Left lobe of liver (tissue), 2 donors: ENCODE measurements around the gene PSMD5. TPM values are rescaled to one million over a fixed set of nuclear protein-coding genes. Genes with fewer than 3 reads are reported as not detected.

ENCODE experiments used
- ATAC-seq: fragments of 200-7000 bp; cut with Tn5 transposase; one replicate; pipeline ENCODE4 v1.9.1; 2020; ENCODE audit warnings: mild to moderate bottlenecking, moderate library complexity
- DNase-seq: peaks from one replicate; pipeline ENCODE4 v3.0.0-alpha.2; 2020; ENCODE audit warnings: low spot score
- total RNA-seq: library from RNA; stranded (reverse); gene quantifications from one replicate; pipeline ENCODE4 v1.2.1, GENCODE V29; 2021
- donor health status: DM: no; HTN: no; CAD: no; lungs with moderate emphysema.
- donor health status: DM: no; HTN: yes; CAD: no.

Gene PSMD5
- total RNA-seq, 1 donor from 2014 or later, result 44.4 TPM

DNA sequence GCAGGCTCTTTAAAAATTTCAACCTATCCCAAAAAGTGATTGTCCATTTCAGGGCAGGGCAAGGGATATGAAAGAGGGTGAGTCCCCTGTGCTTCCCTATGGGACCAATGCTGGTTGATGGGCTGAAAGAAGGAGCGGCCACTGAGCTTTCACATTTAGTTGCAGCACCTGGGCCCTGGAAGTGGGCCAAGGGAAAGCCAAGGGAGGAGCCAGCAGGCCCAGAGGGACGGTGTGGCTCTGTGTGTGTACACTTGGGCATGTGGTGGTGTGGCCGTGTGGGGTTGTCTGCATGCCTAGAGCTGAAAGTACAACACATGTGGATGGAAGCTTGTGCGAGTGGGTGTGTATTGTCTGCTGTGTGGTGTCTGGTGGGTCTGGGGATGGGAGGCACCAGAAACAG is 14.0 kb upstream of the PSMD5 start:
- ATAC-seq, result peak; percentile 85
- peak; percentile 65 for DNase-seq

DNA sequence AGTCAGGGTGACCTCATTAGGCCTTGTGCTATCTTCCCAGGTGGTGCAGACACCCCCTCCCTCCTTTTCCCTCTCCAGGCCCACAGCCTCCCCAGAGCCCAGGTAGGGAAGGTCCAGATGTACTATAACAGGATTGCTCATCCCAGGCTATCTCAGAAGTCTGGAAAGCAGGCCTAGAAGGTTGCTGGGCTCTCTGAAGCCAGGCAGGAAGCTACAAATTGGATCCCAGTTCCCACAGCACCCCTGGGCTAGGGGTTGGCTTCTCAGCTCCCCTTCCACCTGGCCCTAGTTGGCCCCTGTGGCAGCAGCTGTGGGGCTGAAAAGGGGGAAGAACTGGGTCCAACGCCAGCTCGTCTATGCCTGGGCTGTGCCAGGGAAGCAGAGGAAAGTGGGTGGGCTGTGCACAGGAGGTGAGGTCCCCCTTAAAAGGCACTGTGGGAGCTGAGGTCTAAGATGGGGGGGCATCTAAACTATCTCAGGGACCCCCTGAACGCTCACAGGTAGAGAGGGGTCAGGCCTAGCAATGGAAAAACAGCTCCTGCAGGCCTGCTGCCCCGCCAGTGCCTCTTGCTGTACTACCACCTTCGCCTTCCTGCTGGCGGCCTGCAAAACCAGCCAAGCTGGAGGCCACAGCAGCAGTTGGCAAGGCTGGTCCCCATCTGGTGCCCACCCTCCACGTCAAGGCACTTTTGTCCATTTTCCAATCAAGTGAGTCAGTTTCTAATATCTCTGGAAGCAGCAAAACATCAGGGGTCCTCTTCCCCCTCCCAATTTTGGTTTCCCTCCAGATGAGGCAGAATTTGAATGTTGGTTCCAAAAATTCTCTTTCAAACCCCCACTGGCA is 13.3 kb upstream of the PSMD5 start:
- no peak for DNase-seq
- ATAC-seq, result no peak

DNA sequence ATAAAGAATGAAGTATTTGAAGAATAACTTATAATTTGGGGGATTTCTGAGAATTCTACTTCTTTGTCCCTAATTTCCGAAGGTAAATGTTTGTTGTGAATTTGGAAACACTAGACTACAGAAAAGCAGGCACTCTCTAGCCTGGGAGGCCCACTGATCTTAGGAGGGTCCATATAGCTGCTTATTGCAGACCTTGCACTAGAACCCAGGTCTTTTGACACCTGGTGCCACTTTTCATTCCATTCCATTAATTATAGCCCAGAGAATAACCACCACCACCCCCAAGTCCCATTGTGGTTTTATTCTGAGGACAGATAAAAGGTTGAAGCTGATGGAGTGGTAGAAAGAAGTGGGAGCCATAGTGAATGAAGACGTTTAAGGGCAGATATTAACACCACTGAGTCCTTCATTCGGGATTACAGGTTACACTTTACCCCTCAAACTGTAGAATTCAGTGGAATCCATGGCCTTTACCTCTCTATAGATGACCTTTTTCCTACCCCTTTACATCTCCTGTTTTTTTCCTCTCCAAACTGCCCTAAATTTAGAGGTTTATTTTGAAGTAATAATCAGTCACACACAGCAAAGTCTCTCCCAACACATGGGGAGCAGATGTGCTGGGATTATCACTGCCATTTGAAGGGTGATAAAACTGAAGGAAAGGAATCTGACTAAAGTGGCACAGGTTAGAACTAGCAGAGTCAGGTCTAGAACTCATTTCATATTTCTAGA is 12.0 kb upstream of the PSMD5 start:
- DNase-seq (no peak), ATAC-seq (no peak)

DNA sequence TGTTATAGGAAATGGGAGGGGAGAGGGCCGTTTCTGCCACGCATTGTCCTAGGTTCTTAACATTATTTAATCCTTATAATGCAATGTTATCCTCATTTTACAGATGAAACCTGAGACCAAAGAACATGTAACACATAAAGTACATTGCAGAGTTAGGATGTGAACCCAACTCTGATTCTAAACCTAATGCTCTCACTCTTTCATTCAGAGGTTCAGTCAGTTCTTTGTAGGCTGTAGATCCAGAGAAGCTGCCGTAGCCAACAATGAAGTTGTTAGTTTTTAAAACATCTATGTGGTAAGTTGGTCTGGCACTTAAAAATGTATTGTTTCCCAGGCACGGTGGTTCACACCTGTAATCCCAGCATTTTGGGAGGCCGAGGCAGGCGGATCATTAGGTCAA is 10.5 kb upstream of the PSMD5 start:
- no peak for DNase-seq
- no peak for ATAC-seq

DNA sequence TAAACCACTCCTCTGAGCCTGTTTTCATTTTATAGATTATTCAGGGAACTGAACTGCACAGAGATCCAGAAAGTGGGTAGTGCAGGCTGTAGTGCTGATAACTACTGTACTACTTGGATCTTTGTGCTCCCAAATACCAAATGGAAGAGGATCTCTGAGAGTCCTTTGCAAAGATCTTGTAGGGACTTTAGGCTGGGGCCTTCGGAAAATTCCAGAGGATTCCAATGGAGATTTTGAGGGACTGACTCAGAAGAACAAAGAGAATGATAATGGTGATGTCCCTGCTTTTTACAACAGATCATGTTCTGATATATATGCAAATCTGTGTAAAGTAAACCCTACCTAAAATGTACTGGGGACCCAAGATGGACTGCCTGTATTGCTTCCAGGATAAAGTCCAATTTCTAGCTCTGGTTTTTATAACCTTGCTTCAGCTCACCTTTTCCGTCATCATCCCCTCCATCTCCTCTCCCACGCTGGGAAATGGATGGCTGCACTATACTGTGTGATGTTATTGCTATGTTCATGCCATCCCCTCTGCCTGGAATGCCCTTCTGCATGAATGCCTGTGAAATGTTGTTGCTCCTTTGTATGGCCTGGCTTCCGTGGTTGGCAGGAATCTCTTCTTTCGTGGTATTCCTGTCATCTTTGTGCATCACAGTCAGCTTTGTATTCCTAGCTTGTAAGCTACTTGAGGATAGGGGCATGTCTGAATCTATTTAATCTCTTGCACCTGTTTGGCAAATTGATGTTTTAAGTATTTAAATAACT is 9.7 kb upstream of the PSMD5 start:
- DNase-seq (no peak), ATAC-seq (no peak)

DNA sequence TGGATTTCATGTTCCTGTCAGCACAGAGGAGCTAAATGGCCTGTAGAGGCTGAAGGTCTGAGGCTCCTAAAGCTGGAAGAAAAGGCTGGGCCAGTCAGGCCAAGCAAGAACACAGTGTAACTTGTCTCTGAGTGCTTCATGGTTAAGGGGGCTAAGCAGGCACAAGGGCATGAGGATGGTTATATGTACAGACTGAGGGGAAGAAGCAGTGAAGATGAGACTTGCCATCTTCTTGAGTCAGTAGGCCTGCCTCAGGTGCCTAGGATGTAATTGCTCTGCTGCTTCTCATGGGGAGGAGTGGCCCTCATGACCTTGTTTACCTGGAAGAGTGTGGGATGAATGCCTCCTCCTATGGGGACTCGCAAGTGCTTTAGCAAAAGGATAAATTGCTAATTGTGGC is 8.7 kb upstream of the PSMD5 start:
- DNase-seq (no peak), ATAC-seq (no peak)

DNA sequence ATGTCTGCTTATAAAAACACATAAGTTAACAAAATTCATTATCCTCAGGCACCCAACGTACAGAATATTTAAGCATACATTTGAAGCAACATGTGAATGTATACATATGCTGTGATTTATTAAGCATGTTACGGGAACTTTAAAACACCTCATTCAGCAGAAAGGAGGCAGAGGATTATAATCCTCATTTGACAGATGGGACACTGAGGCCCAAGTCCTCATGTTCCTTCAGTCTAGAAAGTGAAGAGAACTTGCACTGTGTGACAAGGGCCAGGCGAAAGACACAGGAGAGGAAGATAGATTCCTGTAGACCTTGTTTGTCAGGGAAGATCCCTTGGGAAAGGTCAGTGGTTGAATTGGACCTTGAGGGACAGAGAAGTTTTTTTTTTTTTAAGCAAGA is 7.6 kb upstream of the PSMD5 start:
- DNase-seq, result no peak
- no peak for ATAC-seq

DNA sequence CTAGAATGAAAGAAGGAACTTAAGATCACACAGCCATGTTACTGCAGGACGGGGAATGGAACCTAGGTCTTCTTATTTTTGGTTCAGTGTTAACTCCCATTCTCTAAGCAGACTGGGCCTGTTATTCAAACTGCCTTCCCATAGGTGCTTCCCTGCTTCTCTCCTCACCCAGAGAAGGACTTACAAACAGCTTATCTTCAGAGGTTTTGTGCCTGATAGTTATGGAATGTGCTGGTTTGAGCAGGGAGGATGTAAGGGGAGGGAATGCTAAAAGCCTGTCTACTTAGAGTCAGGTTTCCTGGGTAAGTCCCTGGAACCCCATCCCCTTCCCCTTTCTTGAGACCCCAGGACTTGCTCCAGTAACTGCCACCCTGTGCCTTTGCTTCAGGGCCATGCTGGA is 4.2 kb upstream of the PSMD5 start:
- ATAC-seq (no peak), DNase-seq (no peak)

DNA sequence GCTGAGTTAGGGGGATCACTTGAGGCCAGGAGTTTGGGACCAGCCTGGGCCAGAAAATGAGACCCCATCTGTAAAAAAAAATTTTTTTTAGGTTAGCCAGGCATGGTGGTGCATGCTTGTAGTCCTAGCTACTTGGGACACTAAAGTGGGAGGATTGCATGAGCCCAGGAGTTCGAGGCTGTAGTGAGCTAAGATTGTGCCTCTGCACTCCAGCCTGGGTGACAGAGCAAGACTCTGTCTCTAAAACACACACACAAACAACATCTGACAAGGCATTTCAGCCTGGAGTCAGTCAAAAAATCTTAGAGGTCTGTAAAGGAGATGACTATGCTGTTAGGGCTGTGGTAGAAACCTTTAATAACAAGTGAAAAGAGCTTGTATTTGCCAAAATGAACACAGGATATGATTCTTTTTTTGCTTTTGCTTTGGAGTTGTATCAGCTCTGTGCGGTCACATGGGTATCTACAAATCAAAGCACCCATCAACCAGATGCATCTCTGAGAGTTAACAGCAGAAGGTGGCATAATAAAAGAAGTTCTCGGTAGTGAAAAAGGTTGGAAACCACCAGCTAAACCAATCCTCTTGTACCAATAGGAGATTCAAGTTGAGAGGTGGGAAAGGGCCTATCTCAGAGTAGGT is 3.6 kb upstream of the PSMD5 start:
- DNase-seq (no peak), ATAC-seq (no peak)

DNA sequence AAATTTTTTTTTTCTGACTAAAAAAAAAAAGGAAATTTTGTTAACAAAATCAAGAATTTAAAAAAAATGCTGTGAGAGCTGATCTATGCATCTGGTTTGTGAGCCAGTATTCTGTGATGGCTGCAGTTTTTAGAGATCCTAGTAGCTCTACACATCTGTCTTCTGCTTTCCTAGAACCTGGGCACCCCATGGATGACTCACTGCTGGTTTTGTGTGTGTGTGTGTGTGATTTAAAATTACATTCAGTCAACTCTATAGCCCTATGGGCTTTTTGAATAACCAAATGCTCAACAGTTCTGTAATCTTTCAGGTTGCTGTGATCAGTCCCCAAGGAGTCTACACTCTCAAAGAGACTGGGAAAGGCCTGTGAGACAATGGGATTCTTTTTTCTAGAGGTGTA is 2.5 kb upstream of the PSMD5 start:
- no peak for DNase-seq
- no peak for ATAC-seq

DNA sequence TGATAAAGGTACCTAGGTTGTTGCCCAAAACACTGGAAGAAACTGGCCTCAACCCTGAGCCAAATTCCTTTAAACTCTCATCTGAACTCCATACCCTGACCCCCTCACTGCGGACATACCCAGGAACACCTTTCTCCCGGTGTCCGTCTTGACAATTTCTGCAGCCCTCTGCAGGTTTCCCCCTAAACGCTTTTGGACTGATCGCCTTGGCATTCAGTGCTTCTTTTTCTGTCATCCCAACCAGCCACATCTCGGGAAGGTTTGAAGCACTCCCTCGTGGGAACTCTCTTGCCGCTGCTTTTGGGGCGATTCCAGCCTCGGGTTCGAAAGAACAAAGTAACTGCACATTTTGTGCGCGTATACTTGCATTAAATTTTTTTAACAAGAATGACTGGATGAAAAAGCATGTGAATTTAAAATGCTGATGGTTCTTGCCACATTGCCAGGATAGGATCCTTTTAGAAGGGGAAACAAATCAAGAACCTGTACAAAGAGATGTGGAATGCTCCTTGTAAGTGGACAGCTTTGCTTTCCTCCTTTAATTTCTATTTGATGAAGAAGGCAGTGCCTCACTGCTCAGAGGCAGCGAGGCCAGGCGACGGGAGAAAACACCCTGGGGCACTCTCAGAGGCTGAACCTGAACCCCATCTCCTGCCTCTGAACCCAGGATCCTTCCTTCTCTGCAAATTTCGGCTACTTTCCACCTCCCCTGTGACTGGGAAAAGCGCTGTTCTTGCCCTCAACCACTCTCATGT is 615 bp downstream of the PSMD5 start:
- peak; percentile 36 for ATAC-seq
- DNase-seq, result no peak

DNA sequence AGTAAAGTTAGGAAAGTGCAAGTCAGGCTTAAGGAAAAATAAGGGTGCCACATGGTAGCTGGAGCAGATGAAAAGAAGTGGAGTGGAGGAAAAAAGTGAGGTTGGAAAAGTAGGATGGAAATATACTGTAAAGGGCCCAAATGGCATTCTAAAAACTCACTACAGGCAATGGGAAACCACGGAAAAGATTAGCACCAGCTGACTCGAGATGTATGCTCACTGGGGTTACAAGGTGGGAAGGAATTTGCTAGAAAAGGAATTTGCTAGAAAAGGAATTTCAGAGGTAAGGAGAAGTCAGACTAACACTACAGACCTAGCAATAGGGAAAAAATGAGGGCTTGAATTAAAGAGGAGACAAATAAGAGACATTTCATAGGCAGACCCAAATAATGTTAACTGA is 3.6 kb downstream of the PSMD5 start:
- no peak for DNase-seq
- no peak for ATAC-seq

DNA sequence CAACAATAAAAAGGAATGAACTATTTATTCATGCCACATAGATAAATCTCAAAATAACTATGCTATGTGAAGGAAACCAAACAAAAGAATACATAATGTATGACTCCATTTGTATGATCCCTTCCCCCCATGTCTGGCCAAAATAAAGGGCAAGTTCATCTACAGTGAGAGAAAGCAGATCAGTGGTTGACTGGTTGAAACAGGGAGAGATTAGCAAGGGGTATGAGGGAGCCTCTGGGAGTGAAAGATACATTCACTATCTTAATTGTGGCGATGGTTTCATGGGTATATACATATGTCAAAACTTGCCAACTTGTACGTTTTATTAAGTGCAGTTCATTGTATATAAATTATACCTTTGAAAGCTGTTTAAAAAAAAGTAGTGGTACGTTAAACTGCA is 4.8 kb downstream of the PSMD5 start:
- DNase-seq (no peak), ATAC-seq (no peak)

DNA sequence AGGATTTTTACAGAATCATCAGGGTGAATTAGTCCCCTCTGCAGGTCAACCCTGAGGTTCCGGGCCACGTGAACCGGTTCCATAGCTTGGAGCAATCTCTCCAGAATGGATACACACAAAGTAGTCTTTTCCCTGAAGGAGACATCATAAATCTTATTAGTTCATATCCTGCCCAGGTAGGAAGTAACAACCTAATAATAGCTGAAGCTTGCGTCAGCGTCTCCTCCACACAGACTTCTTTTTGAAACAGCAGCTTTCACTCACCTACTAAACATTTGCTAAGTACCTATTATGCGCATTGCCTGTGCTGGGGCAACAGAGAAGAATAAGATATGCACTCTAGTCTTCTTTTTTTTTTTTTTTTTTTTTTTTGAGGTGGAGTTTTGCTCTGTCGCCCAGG is 9.4 kb downstream of the PSMD5 start:
- DNase-seq, result no peak
- ATAC-seq, result no peak

DNA sequence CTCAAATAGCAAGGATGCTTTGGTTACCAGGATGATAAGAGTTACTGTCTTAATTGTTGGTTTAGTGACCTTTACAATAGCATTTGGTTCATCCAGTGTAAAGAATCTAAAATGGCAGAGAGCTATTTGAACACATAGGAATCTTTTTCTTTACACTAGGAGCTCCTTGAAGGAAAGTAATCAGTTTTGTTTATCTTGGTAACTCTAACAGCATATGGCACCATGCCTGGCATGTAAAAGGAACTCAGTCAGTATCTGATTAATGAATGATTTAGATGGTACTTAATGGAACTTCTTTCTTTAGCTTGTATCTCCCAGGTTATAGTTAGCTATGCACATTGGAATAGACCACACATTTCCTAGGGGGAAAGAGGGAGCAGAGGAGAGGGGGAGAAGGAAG is 9.9 kb downstream of the PSMD5 start:
- ATAC-seq (no peak), DNase-seq (no peak)

DNA sequence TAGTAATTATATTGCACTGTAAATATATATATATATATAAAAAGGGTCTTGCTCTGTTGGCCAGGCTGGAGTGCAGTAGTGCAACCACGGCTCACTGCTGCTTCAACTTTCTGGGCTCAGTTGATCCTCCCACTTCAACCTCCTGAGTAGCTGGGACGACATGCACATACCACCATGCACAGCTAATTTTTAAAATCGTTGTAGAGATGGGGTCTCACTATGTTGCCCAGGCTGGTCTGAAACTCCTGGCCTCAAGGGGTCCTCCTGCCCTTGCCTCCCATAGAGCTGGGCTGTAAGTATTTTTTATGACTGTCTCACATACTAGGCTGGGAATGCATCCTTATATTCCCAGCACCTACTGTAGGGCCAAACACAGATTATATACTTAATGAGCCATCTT is 11.9 kb downstream of the PSMD5 start:
- DNase-seq (no peak), ATAC-seq (no peak)

DNA sequence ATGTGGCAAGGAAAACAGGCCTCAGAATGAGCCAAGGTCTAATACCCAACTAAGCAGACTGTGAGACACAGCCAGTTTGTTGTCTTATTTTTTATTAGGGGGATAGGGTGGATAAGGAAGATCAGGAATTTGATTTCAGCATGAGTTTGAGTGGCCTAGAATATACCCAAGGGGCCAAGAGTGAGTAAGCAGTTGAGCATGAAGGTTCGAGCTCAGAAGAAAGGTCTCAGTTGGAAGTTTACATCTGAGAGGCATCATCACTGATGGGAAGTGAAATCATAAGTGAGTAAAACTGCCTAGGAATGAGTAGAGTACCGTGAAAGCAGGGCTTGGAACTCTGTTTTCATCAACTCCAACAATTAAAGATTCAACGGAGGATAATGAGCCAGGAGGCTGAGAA is 12.6 kb downstream of the PSMD5 start:
- DNase-seq, result no peak
- ATAC-seq, result no peak

DNA sequence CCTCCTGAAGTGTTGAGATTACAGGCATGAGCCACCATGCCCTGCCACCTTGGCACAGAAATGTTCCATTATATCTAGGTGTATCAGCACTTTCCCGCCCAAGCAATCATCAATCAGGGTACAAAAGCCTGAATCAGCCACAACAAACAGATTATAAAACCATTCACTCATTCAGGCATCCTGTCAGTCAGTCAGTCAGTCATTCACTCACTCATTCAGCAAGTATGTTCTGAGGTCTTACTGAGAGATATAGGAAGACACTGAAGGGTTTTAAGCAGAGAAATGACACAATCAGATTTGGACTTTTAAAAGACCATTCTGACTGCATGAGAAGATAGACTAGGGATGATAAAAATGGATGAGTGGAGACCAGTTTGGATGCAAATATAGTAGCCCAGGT is 13.1 kb downstream of the PSMD5 start:
- ATAC-seq (no peak), DNase-seq (no peak)

DNA sequence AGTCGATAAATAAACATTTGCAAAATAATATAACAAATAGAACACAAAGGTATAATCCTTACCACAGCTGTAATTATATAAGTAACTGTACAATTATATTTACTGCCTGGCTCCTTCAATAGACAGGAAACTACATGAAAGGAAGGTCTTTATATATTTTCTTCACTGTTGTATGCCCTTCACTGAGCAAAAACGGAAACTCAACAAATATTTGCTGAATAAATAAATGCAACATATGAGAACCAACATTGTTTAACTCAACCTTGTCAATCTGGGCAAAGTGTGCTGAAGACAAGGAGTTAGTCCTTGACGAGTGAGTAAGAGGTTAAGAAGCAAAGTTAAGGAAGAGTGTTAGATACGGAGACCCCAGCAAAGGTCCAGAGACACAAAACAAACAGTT is 22.6 kb downstream of the PSMD5 start:
- ATAC-seq (no peak), DNase-seq (no peak)

DNA sequence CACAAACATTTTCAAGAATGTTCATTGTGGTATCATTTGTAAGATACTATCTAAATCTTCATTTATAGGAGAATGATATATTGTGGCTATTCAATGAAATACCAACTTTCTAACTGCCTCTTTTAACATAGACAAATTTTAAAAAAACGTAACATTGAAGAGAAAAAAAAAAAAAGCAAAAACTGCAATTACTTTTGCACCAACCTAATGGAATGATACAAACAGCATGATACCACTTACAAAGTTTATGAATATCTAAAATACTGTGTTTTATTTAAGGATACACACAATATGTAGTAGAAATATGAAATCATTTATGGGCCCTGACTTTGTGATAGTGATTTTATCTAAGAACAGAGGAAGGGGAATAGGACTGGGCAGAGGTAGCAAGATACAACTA is 24.1 kb downstream of the PSMD5 start:
- no peak for DNase-seq
- ATAC-seq, result no peak

DNA sequence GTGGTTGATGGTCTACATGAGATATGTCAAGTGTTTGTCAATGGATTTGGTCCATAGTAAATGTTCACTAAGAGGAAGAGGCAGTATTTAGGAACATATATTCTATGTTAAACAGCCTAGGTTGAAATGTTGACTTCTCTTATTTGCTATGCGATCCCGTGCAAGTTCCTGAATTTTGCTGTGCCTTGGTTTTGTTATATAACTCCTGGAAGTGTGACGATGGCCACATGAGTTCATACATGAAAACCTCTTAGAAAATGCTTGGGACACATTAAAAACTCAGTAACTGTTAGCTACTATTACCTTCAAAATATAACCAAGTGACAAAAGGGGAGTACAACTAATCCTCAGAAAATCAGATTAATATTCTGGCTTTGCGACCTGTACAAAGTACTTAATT is 27.6 kb downstream of the PSMD5 start:
- no peak for DNase-seq
- no peak for ATAC-seq
